Nephron (organoid): ENCODE measurements around the gene HS6ST2.

ENCODE experiments used
- H3K27ac Mint-ChIP-seq, 3 experiments: 2 replicates each; pipeline ENCODE4 v1.8.0; 2020; ENCODE audit warnings: mixed read lengths in 3 of 3, mild to moderate bottlenecking in 2 of 3, moderate library complexity in 1 of 3
- H3K27me3 Mint-ChIP-seq: 2 replicates; pipeline ENCODE4 v1.8.0; 2021; ENCODE audit warnings: low read depth, mild to moderate bottlenecking, moderate library complexity, mixed read lengths
- H3K36me3 Mint-ChIP-seq: 2 replicates; pipeline ENCODE4 v1.8.0; 2020; ENCODE audit warnings: low read depth, mixed read lengths
- H3K4me1 Mint-ChIP-seq: 2 replicates; pipeline ENCODE4 v1.8.0; 2020; ENCODE audit warnings: mixed read lengths
- H3K4me3 Mint-ChIP-seq, 3 experiments: 2 replicates each; pipeline ENCODE4 v1.8.0; 2020; ENCODE audit warnings: mild to moderate bottlenecking in 3 of 3, mixed read lengths in 3 of 3, moderate library complexity in 2 of 3
- H3K9me3 Mint-ChIP-seq: 2 replicates; pipeline ENCODE4 v1.8.0; 2020; ENCODE audit warnings: mixed read lengths
- TF ChIP-seq, protein P1 (sequence below), 3 experiments: fragments of 200-600 bp; sonication (generic); IDR thresholded peaks; one replicate each; pipeline ENCODE4 v1.5.0; 2021; ENCODE audit warnings: antibody characterized with exemption in 3 of 3; ENCODE audit not compliant: unreplicated experiment in 3 of 3

The HS6ST2 gene

DNA sequence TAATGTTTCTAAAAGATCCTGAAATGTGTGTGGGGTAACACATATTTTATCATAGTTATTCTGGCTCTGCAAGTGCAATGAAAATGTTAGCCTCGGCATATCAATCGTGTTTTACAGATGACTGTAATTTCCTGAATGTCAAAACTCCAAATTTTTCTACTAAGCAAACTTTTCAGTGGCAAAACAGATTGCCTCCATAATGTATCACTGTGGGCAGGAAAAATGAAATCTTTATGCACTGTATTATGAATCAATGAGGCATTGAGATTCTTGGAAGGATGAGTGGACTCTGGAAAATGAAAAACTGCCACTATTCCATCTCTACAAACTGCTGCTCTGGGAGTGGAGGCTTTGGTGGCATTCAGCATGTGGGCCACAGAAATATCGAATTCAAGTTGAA lies 309.5 kb downstream of the HS6ST2 start:
- TF ChIP-seq, protein P1, sequence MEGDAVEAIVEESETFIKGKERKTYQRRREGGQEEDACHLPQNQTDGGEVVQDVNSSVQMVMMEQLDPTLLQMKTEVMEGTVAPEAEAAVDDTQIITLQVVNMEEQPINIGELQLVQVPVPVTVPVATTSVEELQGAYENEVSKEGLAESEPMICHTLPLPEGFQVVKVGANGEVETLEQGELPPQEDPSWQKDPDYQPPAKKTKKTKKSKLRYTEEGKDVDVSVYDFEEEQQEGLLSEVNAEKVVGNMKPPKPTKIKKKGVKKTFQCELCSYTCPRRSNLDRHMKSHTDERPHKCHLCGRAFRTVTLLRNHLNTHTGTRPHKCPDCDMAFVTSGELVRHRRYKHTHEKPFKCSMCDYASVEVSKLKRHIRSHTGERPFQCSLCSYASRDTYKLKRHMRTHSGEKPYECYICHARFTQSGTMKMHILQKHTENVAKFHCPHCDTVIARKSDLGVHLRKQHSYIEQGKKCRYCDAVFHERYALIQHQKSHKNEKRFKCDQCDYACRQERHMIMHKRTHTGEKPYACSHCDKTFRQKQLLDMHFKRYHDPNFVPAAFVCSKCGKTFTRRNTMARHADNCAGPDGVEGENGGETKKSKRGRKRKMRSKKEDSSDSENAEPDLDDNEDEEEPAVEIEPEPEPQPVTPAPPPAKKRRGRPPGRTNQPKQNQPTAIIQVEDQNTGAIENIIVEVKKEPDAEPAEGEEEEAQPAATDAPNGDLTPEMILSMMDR (IDR thresholded peaks at IDR 0.05; ENCODE audit: unreplicated experiment in 3 of 3), result no peak
- no peaks in the 10 kb centered on the region for H3K27me3 Mint-ChIP-seq
- peaks cover 28% of the 10 kb centered on the region for H3K4me1 Mint-ChIP-seq
- peaks cover 3% of the 10 kb centered on the region for H3K9me3 Mint-ChIP-seq
- H3K4me3 Mint-ChIP-seq, result no peak overlapping the region
- H3K27ac Mint-ChIP-seq, result peak overlapping the region in 1 of 3 experiments; percentile 15
- H3K36me3 Mint-ChIP-seq, result peaks cover 4% of the 10 kb centered on the region

DNA sequence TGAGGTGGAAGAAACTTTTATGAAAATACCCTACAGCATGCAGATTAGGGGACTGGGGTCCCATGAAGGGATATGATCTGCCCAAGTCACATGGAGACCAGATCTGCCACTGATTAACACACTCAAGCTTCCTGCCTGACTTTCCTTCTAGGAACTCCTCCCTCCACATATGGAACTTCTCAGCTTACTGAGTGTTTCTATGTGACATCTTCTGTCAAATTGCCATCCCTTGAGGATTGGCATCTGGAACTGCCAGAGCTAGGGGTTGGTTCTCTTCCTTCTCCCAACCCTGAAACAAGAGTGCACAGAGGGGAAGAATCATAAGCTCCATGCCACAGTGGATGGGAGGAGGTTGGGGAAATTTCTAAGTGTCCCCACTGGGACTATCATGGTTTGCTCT lies 319.0 kb downstream of the HS6ST2 start:
- Mint-ChIP-seq H3K27ac (no peak overlapping the region), H3K4me1 (peaks cover 9% of the 10 kb centered on the region), H3K36me3 (no peaks in the 10 kb centered on the region), H3K9me3 (no peaks in the 10 kb centered on the region), H3K4me3 (no peak overlapping the region), H3K27me3 (peaks cover 3% of the 10 kb centered on the region)
- TF ChIP-seq, protein P1 (IDR thresholded peaks at IDR 0.05; ENCODE audit: unreplicated experiment in 3 of 3), result no peak

DNA sequence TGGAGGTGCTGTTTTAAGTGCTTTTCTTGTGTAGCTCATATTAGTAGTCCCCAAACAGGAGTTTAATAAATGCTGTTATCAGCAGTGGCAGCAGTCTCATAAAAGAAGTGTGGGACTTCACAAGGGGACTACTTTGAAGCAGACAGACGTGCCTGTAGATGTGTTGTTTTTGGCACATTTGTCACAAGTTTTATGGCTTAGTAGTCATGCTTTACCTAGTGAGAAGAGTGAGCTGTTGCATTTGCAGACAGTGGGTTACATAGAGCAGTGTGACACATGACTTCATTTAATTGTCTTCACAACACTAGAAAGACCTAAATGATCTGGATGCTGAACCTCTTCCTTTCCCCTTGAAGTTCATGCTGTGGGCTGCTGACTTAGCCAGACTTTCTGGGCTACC lies 320.1 kb downstream of the HS6ST2 start:
- H3K9me3 Mint-ChIP-seq, result no peaks in the 10 kb centered on the region
- no peak overlapping the region for H3K4me3 Mint-ChIP-seq
- peaks cover 3% of the 10 kb centered on the region for H3K27me3 Mint-ChIP-seq
- peaks cover 9% of the 10 kb centered on the region for H3K4me1 Mint-ChIP-seq
- H3K36me3 Mint-ChIP-seq, result no peaks in the 10 kb centered on the region
- TF ChIP-seq, protein P1 (IDR thresholded peaks at IDR 0.05; ENCODE audit: unreplicated experiment in 3 of 3), result no peak
- no peak overlapping the region for H3K27ac Mint-ChIP-seq

DNA sequence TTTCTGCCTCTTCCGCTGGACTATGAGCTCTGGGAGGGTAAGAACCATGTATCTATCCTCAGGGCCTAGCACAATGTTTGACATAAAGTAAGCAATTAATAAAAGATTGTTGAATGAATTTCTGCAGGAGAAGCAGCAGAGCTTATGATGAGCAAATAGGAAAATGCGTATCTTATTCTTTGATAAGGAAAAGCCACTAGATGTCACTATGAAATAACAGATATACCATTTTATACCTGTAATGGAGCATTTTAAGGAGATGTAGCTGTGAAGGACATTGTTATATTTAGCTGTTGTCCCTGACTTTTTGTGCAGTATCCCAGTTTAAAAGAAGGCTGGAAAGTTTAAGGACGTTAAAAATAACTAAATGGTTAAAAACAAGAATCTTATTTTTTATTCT lies 322.3 kb downstream of the HS6ST2 start:
- Mint-ChIP-seq H3K4me3 (no peak overlapping the region), H3K4me1 (peaks cover 9% of the 10 kb centered on the region), H3K9me3 (no peaks in the 10 kb centered on the region), H3K36me3 (no peaks in the 10 kb centered on the region), H3K27me3 (no peaks in the 10 kb centered on the region), H3K27ac (no peak overlapping the region)
- TF ChIP-seq, protein P1 (IDR thresholded peaks at IDR 0.05; ENCODE audit: unreplicated experiment in 3 of 3), result peak; percentile 35 to 43 (median 35)

DNA sequence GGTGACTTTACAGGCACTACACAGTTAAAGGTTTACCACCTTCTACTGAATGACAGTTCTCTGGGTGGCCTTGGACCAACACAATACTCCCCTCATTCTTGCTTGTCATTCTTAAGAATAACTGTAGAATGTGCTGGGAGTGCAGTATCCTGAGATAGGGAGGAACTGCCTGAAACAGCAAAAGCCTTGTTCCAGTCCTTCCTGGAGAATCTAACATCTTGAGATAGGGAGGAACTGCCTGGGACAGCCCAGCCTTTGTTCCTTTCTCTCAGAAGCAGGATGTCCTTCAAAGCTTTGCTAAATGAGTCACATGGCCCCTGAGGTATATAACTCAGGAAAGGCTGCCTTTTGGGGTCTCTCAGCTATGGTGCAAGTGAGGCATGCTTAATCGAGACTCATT lies 323.9 kb downstream of the HS6ST2 start:
- TF ChIP-seq, protein P1 (IDR thresholded peaks at IDR 0.05; ENCODE audit: unreplicated experiment in 3 of 3), result no peak
- Mint-ChIP-seq H3K27ac (no peak overlapping the region), H3K27me3 (no peaks in the 10 kb centered on the region), H3K4me1 (peaks cover 8% of the 10 kb centered on the region), H3K36me3 (no peaks in the 10 kb centered on the region), H3K4me3 (no peak overlapping the region), H3K9me3 (no peaks in the 10 kb centered on the region)

DNA sequence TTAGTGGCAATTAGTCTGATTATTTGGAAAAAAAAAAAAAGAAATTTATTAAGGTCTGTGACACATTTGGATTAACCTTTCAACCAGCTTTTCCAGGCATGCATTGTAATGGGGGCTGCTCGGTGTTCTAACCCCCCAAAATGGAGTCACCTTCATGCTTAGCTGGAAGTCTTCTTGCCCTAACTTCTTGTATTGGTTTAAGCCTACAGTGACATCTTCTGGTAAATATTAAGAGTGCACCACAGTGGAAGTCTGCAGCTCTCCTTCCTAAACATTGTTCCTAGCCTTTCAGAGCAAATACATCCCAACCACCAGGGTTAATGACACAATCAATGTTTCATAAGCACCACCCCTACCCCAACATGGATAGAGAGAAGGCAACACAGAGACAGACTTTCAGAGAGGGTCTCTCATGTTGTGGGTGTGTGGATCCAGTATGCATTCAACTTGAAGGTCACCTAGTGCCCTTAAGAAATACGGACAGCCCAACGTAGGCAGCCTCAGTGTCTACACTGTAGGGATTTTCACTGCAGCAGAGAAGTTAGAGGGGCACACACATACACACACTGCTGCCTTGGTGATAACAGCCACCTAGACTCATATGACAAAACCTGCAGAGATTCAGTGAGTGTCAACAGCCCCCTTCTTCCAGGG lies 326.7 kb downstream of the HS6ST2 start:
- no peaks in the 10 kb centered on the region for H3K36me3 Mint-ChIP-seq
- no peaks in the 10 kb centered on the region for H3K27me3 Mint-ChIP-seq
- peak overlapping the region; percentile 5 to 41 (median 8) for H3K27ac Mint-ChIP-seq
- H3K4me3 Mint-ChIP-seq, result no peak overlapping the region
- TF ChIP-seq, protein P1 (IDR thresholded peaks at IDR 0.05; ENCODE audit: unreplicated experiment in 3 of 3), result peak; percentile 74 to 77 (median 75)
- H3K4me1 Mint-ChIP-seq, result no peaks in the 10 kb centered on the region
- H3K9me3 Mint-ChIP-seq, result no peaks in the 10 kb centered on the region
